Measurements from ENCODE around the gene GSDMA.
A peak's percentile ranks its signal among the peaks of the same experiment; 100 is the strongest.

The GSDMA gene

GRCh38 chr17:39981766-39982375 lies 19.1 kb downstream of the GSDMA start:
- ChIA-PET POLR2A (ENCODE audit: low non-redundant PET) (interaction anchor here (0.5 kb wide), 1 partner anchor 85 kb away, joined by 3 read pairs; no protein-coding TSS in a partner anchor), CTCF (interaction anchor here (0.6 to 1.5 kb wide), 2 partner anchors 12 to 360 kb away, joined by 3 read pairs; no protein-coding TSS in a partner anchor)
- TF ChIP-seq CTCF (conservative IDR thresholded peaks at IDR 0.05; ENCODE audit: low read depth): no peak
- no peak for DNase-seq (ENCODE audit: low spot score)
- H3K27ac ChIP-seq: no peak overlapping the region

GRCh38 chr17:39988206-39988810 lies 25.5 kb downstream of the GSDMA start:
- no peak for DNase-seq (ENCODE audit: low spot score)
- ChIA-PET CTCF (no interaction called here), POLR2A (ENCODE audit: low non-redundant PET) (no interaction called here)
- H3K27ac ChIP-seq: no peak overlapping the region
- TF ChIP-seq CTCF (conservative IDR thresholded peaks at IDR 0.05; ENCODE audit: low read depth): no peak

GRCh38 chr17:39994448-39994847 lies 31.6 kb downstream of the GSDMA start:
- POLR2A ChIA-PET (ENCODE audit: low non-redundant PET): no interaction called here

GRCh38 chr17:39995438-39995837 lies 32.6 kb downstream of the GSDMA start:
- POLR2A ChIA-PET (ENCODE audit: low non-redundant PET): no interaction called here

More at GRCh38 chr17:39994448-39994847, 31.6 kb downstream of the GSDMA start:
- peak overlapping the region; percentile 16; the same call in 1 of the 2 replicates for H3K27ac ChIP-seq
- DNase-seq (ENCODE audit: low spot score): no peak
- CTCF ChIA-PET: no interaction called here
- no peak for TF ChIP-seq CTCF (conservative IDR thresholded peaks at IDR 0.05; ENCODE audit: low read depth)

GRCh38 chr17:39996162-39996561 lies 33.4 kb downstream of the GSDMA start:
- POLR2A ChIA-PET (ENCODE audit: low non-redundant PET): no interaction called here
- CTCF ChIA-PET: interaction anchor here (1.2 kb wide), 1 partner anchor 13 kb away, joined by 3 read pairs; no protein-coding TSS in a partner anchor
- no peak for DNase-seq (ENCODE audit: low spot score)
- no peak for TF ChIP-seq CTCF (conservative IDR thresholded peaks at IDR 0.05; ENCODE audit: low read depth)
- H3K27ac ChIP-seq: 0 out of 2 replicates have a peak overlapping the region, but pooled peaks have one; percentile 10

More at GRCh38 chr17:39995438-39995837, 32.6 kb downstream of the GSDMA start:
- H3K27ac ChIP-seq: peak overlapping the region; percentile 16; the same call in 1 of the 2 replicates
- no peak for DNase-seq (ENCODE audit: low spot score)
- CTCF ChIA-PET: no interaction called here
- no peak for TF ChIP-seq CTCF (conservative IDR thresholded peaks at IDR 0.05; ENCODE audit: low read depth)

- TF ChIP-seq CTCF (conservative IDR thresholded peaks at IDR 0.05; ENCODE audit: low read depth): no peak
- DNase-seq (ENCODE audit: low spot score): no peak
- H3K27ac ChIP-seq: peak overlapping the region; percentile 40
- POLR2A ChIA-PET (ENCODE audit: low non-redundant PET): no interaction called here
- CTCF ChIA-PET: interaction anchor here (1.2 kb wide), 1 partner anchor 14 kb away, joined by 3 read pairs; no protein-coding TSS in a partner anchor
Observed at GRCh38 chr17:39996800-39997199, 34.0 kb downstream of the GSDMA start.
